Body of pancreas (tissue), 4 donors: Measurements from ENCODE around the gene UBR1. TPM values are rescaled to one million over a fixed set of nuclear protein-coding genes. Genes with fewer than 3 reads are reported as not detected.
"Not testable (repeated sequence)": the region's sequence is repeated elsewhere in the genome, so short reads cannot be mapped to it uniquely, and the experiment has no call there.

Source experiments
- ATAC-seq: fragments of 150-250 bp; one replicate; pipeline ENCODE4 v1.9.1; 2016
- DNase-seq, 4 donors: peaks; one replicate each; pipeline ENCODE4 v3.0.0-alpha.2; 2019
- H3K27ac ChIP-seq, 4 donors: fragments of 200-600 bp; sonication (generic); 1 replicate in 3 of 4; 2 replicates in 1 of 4; pipeline versions ENCODE4 v1.5.1 to v1.6.1; 2016 to 2019; ENCODE audit warnings: mild to moderate bottlenecking in 1 of 4, mixed read lengths in 1 of 4, moderate library complexity in 1 of 4
- H3K27me3 ChIP-seq, 2 donors: fragments of 200-600 bp; sonication (generic); one replicate each; pipeline ENCODE4 v1.6.0; 2016; ENCODE audit warnings: mild to moderate bottlenecking in 1 of 2
- H3K36me3 ChIP-seq, 2 donors: fragments of 200-600 bp; sonication (generic); replicated peaks in 1 of 2; 2 replicates each; pipeline ENCODE4 v1.5.1; 2016; ENCODE audit warnings: low read depth in 2 of 2; ENCODE audit not compliant: insufficient read depth in 1 of 2
- H3K4me1 ChIP-seq: fragments of 200-600 bp; sonication (generic); one replicate; pipeline ENCODE4 v1.6.0; 2016
- H3K4me3 ChIP-seq, 2 donors: fragments of 200-600 bp; sonication (generic); 1 replicate in 1 of 2; 2 replicates in 1 of 2; pipeline ENCODE4 v1.5.1; 2016 to 2019
- H3K9me3 ChIP-seq, 3 donors: fragments of 200-600 bp; sonication (generic); 1 replicate in 2 of 3; 2 replicates in 1 of 3; pipeline ENCODE4 v1.5.1; 2016
- POLR2A ChIP-seq, 3 donors: fragments of 450-650 bp; IDR thresholded peaks; one replicate each; pipeline ENCODE4 v1.6.1; 2016; ENCODE audit warnings: antibody characterized with exemption in 3 of 3, mild to moderate bottlenecking in 2 of 3
- WGBS, 2 donors: methylation state at CpG; one replicate each; pipeline ENCODE4 v1.1.5; 2017; 5-methylcytosine and 5-hydroxymethylcytosine counted together
- intact Hi-C: fragments of 100-400 bp; cut with DNase I; formaldehyde crosslinking; loops from one replicate; pipeline ENCODE4 v1.15.1; 2023
- total RNA-seq, 2 donors: library from RNA; depleted of rRNA; stranded (reverse); fragments of >200 nt; gene quantifications; one replicate each; pipeline ENCODE4 v1.1.0, GENCODE V29; 2016
- TF ChIP-seq, protein P1 (sequence below), 7 experiments: fragments of 450-650 bp in 4 of 7; fragments of 200-600 bp in 3 of 7; sonication (generic) in 3 of 7; IDR thresholded peaks; one replicate each; pipeline ENCODE4 v1.5.1; 2016 to 2019; ENCODE audit warnings: antibody characterized with exemption in 7 of 7

UBR1 gene
- total RNA-seq, 2 donors from 2014 or later, result 18.5 to 29.3 TPM

DNA sequence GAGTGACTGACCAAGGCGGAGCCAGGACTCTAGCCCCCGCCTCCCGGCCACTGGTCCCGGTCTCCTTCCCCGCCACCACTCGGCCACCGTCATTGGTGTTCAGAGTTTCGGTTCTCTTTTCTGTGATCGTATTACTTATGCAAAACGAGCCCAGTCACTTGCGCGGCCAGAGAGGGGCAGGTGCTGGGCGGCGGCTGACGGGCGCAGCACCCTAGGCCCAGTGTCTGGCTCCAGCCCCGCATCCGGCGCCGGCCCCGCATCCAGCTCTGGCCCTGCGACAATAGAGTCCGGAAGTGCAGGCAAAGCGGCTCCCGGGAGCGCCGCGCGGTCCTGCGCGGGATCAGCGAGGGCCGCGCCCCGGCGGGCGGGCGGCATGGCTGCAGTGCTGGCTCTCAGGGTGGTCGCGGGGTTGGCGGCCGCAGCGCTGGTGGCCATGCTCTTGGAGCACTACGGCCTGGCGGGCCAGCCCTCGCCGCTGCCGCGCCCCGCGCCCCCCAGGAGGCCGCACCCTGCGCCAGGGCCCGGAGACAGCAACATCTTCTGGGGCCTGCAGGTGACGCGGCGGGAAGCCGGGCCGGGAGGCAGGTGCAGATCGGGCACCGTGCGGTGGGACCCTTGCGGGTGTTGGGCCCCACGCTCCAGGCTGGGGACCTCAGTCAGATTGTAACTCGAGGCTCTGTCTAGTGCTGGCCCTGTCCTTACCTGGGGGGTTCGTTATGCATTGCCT, 27.8 kb upstream of the UBR1 start, which contains the start of gene TMEM62:
TSS of gene TMEM62 (plus strand) at position 157 of the 727 bp plus-strand sequence. CDS start at position 374, 217 bp downstream.
- ATAC-seq (peak; percentile 96), DNase-seq (peak; percentile 92 to 96 (median 94))
- H3K36me3 ChIP-seq, result peaks cover 0 to 2% of the 10 kb centered on the region in 2 donors
- H3K9me3 ChIP-seq, result no peaks in the 10 kb centered on the region
- 0 to 1% methylated on average over 5 to 66 of the region's 66 CpGs for WGBS, 2 donors
- peak within 1 kb of the TSS; percentile 73 to 95 for H3K4me3 ChIP-seq
- H3K27ac ChIP-seq, result peak within 1 kb of the TSS; percentile 85 to 93 (median 92)
- TF ChIP-seq, protein P1, sequence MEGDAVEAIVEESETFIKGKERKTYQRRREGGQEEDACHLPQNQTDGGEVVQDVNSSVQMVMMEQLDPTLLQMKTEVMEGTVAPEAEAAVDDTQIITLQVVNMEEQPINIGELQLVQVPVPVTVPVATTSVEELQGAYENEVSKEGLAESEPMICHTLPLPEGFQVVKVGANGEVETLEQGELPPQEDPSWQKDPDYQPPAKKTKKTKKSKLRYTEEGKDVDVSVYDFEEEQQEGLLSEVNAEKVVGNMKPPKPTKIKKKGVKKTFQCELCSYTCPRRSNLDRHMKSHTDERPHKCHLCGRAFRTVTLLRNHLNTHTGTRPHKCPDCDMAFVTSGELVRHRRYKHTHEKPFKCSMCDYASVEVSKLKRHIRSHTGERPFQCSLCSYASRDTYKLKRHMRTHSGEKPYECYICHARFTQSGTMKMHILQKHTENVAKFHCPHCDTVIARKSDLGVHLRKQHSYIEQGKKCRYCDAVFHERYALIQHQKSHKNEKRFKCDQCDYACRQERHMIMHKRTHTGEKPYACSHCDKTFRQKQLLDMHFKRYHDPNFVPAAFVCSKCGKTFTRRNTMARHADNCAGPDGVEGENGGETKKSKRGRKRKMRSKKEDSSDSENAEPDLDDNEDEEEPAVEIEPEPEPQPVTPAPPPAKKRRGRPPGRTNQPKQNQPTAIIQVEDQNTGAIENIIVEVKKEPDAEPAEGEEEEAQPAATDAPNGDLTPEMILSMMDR (IDR thresholded peaks at IDR 0.05), result peak in 2 of 7 experiments; percentile 10 to 18
- peak; percentile 90 to 93 (median 91) for TF ChIP-seq POLR2A (IDR thresholded peaks at IDR 0.05)
- intact Hi-C loops, result no loop called here
- peaks cover 19% of the 10 kb centered on the region for H3K4me1 ChIP-seq
- H3K27me3 ChIP-seq, result no peaks in the 10 kb centered on the region

DNA sequence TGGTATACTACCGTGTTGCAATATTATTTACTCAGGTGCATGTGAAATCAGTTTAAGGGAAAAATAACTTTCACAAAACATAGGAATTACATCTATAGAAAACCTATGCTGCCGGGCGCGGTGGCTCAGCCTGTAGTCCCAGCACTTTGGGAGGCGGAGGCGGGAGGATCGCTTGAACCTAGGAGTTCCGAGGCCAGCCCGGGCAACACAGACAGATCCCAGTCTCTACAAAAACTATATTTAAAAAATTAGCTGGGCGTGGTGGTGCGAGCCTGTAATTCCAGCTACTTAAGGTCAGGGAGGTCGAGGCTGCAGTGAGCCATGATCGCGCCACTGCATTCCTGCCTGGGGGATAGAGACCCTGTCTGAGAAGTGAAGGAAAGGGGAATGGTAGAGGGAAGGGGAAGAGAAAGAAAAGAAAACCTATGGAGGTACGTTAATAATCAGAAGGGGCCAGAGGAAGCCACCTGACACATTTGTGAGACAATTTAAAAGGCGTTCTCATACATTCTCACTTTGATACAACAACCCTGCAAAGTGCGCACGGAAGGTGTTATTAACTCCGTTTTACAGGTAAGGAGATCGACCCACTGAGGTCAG, 27.1 kb upstream of the UBR1 start:
- DNase-seq, result peak in 3 of 4 donors; percentile 19 to 29 (median 20)
- Histone ChIP-seq H3K27me3 (no peaks in the 10 kb centered on the region), H3K27ac (peak overlapping the region; percentile 85 to 93 (median 92)), H3K4me1 (peaks cover 26% of the 10 kb centered on the region), H3K9me3 (peaks cover 0 to 4% (median 0%) of the 10 kb centered on the region in 3 donors), H3K36me3 (peaks cover 0 to 2% of the 10 kb centered on the region in 2 donors), H3K4me3 (peak overlapping the region; percentile 73 to 95)
- TF ChIP-seq, protein P1 (IDR thresholded peaks at IDR 0.05), result no peak
- TF ChIP-seq POLR2A (IDR thresholded peaks at IDR 0.05), result no peak
- ATAC-seq, result peak; percentile 7
- intact Hi-C loops, result no loop called here
- 8 to 15% methylated on average over 20 of the region's 20 CpGs for WGBS, 2 donors

DNA sequence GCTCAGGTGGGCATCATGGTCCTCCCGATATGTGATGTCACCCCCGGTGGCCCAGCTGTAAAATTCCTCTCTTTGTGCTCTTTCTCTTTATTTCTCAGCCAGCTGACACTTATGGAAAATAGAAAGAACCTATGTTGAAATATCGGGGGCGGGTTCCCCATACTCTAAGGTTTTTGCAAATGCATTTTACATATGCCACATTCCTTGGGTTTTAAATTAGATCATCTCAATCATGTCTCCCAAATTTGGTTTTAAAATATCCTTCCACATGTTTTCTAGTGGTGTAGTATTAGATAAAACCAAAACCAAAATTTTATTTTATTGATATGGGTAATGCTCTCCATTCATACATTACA, 23.1 kb upstream of the UBR1 start:
- TF ChIP-seq, protein P1 (IDR thresholded peaks at IDR 0.05), result no peak
- TF ChIP-seq POLR2A (IDR thresholded peaks at IDR 0.05), result no peak
- peaks cover 39% of the 10 kb centered on the region for H3K4me1 ChIP-seq
- intact Hi-C loops, result no loop called here
- H3K27ac ChIP-seq, result peak overlapping the region in 1 of 4 donors; percentile 90
- ATAC-seq (no peak), DNase-seq (no peak)
- H3K9me3 ChIP-seq, result peaks cover 0 to 4% (median 0%) of the 10 kb centered on the region in 3 donors
- no peak overlapping the region for H3K4me3 ChIP-seq
- no peaks in the 10 kb centered on the region for H3K27me3 ChIP-seq
- WGBS, 2 donors, result 93 to 95% methylated on average over 4 of the region's 4 CpGs
- H3K36me3 ChIP-seq, result no peaks in the 10 kb centered on the region

DNA sequence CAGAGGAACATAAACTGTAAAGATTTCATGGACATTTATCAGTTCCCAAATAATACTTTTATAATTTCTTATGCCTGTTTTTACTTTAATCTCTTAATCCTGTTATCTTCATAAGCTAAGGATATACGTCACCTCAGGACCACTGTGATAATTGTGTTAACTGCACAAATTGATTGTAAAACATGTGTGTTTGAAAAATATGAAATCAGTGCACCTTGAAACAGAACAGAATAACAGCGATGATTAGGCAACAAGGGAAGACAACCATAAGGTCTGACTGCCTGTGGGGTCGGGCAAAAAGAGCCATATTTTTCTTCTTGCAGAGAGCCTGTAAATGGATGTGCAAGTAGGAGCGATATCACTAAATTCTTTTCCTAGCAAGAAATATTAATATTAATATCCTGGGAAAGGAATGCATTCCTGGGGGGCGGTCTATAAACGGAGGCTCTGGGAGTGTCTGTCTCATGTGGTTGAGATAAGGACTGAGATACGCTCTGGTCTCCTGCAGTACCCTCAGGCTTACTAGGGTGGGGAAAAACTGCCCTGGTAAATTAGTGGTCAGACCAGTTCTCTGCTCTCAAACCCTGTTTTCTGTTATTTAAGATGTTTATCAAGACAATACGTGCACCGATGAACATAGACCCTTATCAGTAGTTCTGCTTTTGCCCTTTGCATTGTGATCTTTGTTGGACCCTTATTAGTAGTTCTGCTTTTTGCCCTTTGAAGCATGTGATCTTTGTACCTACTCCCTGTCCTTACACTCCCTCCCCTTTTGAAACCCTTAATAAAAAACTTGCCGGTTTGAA, 22.5 kb upstream of the UBR1 start:
- ATAC-seq, H3K27me3 ChIP-seq, intact Hi-C loops, H3K9me3 ChIP-seq, DNase-seq, H3K4me3 ChIP-seq, H3K36me3 ChIP-seq: not testable (repeated sequence)
- H3K27ac ChIP-seq, result peak overlapping the region; percentile 58 to 90 (median 62)
- 57 to 68% methylated on average over 10 of the region's 10 CpGs for WGBS, 2 donors
- H3K4me1 ChIP-seq, result peaks cover 39% of the 10 kb centered on the region

DNA sequence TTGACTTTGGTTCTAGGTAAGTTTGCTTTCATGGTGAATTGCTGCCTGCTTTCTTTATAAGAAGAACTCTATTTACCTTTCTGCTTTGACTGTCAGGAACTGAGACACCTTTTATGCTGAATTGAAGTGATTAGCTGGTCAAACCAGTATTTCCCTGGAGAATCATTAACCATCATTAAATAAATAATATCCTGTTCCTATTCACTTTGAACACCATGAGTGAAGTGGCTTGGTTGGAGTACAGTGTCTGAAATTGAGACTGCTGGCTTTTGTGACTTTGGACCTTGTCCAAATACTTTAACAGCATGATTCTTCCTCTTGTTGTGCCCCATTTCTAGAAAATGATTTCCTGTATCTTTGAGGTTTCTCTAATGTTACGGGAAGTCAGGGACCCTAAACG, 21.9 kb upstream of the UBR1 start:
- peak in 3 of 4 donors; percentile 15 to 71 (median 50) for DNase-seq
- H3K4me3 ChIP-seq, result no peak overlapping the region
- H3K27ac ChIP-seq, result peak overlapping the region; percentile 58 to 90 (median 62)
- TF ChIP-seq, protein P1 (IDR thresholded peaks at IDR 0.05), result no peak
- no peak for TF ChIP-seq POLR2A (IDR thresholded peaks at IDR 0.05)
- peak; percentile 92 for ATAC-seq
- no peaks in the 10 kb centered on the region for H3K27me3 ChIP-seq
- intact Hi-C loops, result no loop called here
- WGBS, 2 donors, result 6 to 12% methylated on average over 2 of the region's 2 CpGs
- peaks cover 38% of the 10 kb centered on the region for H3K4me1 ChIP-seq
- peaks cover 0 to 4% (median 0%) of the 10 kb centered on the region in 3 donors for H3K9me3 ChIP-seq
- no peaks in the 10 kb centered on the region for H3K36me3 ChIP-seq
